Urinary bladder (tissue), 4 donors: ENCODE results near the gene PRRX2. TPM values are rescaled to one million over a fixed set of nuclear protein-coding genes. Genes with fewer than 3 reads are reported as not detected.
"Not testable (repeated sequence)": the region's sequence is repeated elsewhere in the genome, so short reads cannot be mapped to it uniquely, and the experiment has no call there.

Experiments used
- DNase-seq: peaks from one replicate; pipeline ENCODE4 v3.0.0-alpha.2; 2015; ENCODE audit errors: extremely low spot score
- H3K27ac ChIP-seq: one replicate; pipeline ENCODE4 v1.5.1; 2013; ENCODE audit warnings: low read depth, mild to moderate bottlenecking, moderate library complexity
- H3K36me3 ChIP-seq: one replicate; pipeline ENCODE4 v1.6.1; 2013; ENCODE audit warnings: mild to moderate bottlenecking, moderate library complexity; ENCODE audit not compliant: insufficient read depth
- H3K4me1 ChIP-seq: one replicate; pipeline ENCODE4 v1.6.1; 2013; ENCODE audit warnings: mild to moderate bottlenecking, moderate library complexity; ENCODE audit not compliant: insufficient read depth
- H3K4me3 ChIP-seq: one replicate; pipeline ENCODE4 v1.5.1; 2013; ENCODE audit warnings: low read depth, low read length
- WGBS: extraction: QIAGEN DNeasy Blood & Tissue Kit; methylation state at CpG from one replicate; pipeline ENCODE4 v1.1.7; 2013; 5-methylcytosine and 5-hydroxymethylcytosine counted together
- polyA plus RNA-seq: library from polyadenylated mRNA; stranded (reverse); fragments of 200-250 nt; gene quantifications from one replicate; pipeline ENCODE4 v1.2.3, GENCODE V29; 2013
- total RNA-seq: library from RNA; depleted of rRNA; stranded (reverse); fragments of >200 nt; gene quantifications from one replicate; pipeline ENCODE4 v1.2.3, GENCODE V29; 2014
- donor health status: healthy with polysubstance abuse.
- donor health status: healthy.

PRRX2 gene
- total and polyA plus RNA-seq, 2 donors, result 8.6 to 15.8 TPM

DNA sequence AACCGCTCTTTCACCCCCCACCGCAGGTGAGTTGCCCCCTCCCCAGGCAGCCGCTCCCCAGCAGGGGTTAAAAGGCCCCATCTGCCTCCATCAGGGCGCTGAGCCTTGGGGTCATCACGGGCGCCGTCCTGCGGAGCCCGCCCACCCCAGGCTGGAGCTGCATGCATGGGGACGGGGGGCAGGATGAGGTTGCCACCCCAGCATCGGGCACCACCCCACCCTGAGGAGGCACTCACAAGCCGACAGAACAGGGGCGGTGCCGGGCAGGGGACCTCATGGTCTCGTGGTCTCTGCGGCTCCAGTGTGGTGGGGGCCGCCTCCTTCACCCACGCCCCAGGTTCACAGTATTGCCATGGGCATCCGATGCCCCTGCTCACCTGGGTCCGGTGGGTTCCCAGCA is 70.9 kb downstream of the PRRX2 start:
- no peak overlapping the region for H3K27ac ChIP-seq
- H3K4me3 ChIP-seq, result no peak overlapping the region
- no peaks in the 10 kb centered on the region for H3K36me3 ChIP-seq
- DNase-seq, result no peak
- 57% methylated on average over 20 of the region's 20 CpGs for WGBS
- no peaks in the 10 kb centered on the region for H3K4me1 ChIP-seq

DNA sequence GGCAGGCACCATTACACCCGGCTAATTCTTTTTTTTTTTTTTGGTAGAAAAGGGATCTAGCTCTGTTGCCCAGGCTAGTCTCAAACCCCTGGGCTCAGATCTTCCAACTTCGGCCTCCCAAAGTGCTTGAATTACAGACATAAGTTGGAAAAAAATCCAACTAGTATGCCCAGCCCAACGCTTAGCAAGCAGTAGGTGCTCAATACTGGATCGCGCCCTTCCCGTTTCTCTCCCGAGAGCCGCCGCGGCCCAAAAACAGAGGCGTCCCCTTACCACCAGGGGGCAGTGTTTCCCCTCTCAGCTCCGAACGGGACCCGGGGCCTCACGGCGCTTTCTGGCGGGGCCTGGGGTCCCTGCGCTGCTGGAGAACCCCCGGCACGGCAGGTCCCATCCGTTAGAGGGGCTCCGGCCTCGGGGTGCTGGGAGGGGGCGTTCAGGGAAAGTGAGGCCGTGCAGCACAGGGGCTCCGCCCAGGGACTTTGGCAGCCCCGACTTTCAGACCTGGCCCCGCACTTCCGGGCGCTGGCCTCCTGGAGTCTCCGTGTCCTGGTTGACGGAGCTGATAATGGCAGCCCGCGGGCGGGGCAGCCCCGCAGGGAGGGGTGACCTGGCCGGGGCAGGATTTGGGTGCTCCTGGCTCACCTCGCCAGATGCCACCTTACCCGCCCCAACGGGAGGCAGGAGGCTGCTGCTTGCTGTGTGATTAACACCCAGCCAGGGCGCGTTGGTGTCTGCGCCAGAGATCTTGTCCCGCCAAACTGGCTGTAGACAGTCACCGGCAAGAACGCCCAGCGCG is 72.2 kb downstream of the PRRX2 start:
- DNase-seq, result peak; percentile 74
- Histone ChIP-seq H3K4me1 (no peaks in the 10 kb centered on the region), H3K36me3 (no peaks in the 10 kb centered on the region), H3K27ac (peak overlapping the region; percentile 57), H3K4me3 (peak overlapping the region; percentile 32)
- WGBS, result 8% methylated on average over 48 of the region's 48 CpGs

DNA sequence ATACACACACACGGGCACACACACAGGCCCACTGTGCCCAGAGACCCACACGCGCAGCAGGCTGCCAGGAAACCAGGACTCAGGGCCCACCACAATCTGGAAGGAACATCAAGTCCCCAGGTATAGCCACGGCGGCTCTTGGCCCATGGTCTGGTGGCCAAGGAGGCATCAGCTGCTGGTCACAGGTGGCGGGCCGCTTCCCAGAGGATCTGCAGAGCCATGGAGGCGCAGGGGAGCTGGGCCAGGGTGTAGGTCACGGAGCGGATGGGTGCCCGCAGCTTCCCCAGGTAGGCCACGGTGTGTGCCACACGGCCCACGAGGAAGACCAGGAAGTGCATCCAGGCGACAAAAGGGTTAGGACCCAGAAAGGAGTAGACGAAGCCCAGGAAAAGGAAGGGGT is 74.0 kb downstream of the PRRX2 start:
- no peaks in the 10 kb centered on the region for H3K4me1 ChIP-seq
- H3K27ac ChIP-seq, result no peak overlapping the region
- 95% methylated on average over 16 of the region's 16 CpGs for WGBS
- H3K36me3 ChIP-seq, result no peaks in the 10 kb centered on the region
- H3K4me3 ChIP-seq, result no peak overlapping the region
- DNase-seq, result no peak

DNA sequence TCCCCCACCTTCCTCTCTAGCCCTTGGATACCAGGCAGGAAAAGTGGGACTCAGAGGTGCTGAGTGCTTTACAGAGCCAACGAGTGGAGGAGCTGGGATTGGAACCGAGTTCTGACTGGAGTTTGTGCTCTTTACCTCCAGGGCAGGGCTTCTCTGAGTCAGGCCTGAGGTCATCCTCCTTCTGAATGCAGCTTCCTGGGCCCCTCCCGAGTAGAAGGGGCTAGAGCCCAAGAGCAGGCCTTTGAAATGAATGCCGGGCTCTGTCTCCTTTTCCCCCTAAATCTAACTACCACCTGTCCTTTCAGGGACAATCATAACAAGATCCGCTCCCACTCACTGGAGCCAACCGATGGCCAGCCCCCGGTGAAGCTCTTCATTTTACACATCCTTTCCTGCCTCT is 74.7 kb downstream of the PRRX2 start:
- no peaks in the 10 kb centered on the region for H3K36me3 ChIP-seq
- WGBS, result 82% methylated on average over 7 of the region's 7 CpGs
- no peak for DNase-seq
- H3K27ac ChIP-seq, result no peak overlapping the region
- no peak overlapping the region for H3K4me3 ChIP-seq
- H3K4me1 ChIP-seq, result no peaks in the 10 kb centered on the region

DNA sequence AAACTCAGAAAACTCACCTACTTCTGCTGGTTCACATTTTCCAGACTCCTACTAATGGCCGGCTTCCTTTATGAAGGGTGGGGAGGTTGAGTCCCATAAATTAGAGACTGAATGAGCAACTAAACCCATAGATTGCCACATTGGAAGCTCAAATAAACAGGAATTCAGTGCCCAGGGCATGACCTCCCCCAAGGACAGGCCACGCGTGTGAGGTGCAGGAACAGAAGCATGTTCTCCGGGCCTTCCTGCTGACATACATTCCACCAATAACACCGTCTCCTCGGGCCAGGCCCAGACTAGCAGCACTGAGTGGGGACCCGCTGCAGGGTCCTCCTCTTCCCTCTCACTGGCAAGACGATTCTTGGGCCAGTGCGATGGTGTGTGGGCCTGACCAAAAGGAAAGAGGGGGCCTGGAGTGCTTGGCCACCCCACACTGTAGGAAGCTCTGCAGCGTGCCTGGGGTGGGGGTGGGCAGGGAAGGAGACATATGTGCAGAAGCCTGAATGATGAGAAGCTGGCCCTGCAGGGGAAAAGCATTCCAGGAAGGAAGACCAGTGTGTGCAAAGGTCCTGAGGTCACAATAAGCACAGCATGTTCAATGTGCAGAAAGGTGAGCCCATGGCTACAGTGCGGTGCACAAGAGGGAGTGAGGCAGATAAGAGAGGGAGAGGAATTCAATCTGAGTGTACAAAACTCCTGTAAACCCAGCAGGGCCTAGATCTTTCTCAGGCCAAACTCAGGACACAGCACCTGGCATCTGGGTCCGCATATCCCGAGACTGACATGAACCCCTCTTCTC is 75.4 kb downstream of the PRRX2 start:
- Histone ChIP-seq H3K36me3 (no peaks in the 10 kb centered on the region), H3K27ac (no peak overlapping the region), H3K4me1 (no peaks in the 10 kb centered on the region), H3K4me3 (no peak overlapping the region)
- 94% methylated on average over 13 of the region's 13 CpGs for WGBS
- no peak for DNase-seq

GRCh38 chr9:129745200-129745599 is 79.8 kb downstream of the PRRX2 start:
- 90% methylated on average over 7 of the region's 7 CpGs for WGBS
- H3K36me3 ChIP-seq, result no peaks in the 10 kb centered on the region

DNA sequence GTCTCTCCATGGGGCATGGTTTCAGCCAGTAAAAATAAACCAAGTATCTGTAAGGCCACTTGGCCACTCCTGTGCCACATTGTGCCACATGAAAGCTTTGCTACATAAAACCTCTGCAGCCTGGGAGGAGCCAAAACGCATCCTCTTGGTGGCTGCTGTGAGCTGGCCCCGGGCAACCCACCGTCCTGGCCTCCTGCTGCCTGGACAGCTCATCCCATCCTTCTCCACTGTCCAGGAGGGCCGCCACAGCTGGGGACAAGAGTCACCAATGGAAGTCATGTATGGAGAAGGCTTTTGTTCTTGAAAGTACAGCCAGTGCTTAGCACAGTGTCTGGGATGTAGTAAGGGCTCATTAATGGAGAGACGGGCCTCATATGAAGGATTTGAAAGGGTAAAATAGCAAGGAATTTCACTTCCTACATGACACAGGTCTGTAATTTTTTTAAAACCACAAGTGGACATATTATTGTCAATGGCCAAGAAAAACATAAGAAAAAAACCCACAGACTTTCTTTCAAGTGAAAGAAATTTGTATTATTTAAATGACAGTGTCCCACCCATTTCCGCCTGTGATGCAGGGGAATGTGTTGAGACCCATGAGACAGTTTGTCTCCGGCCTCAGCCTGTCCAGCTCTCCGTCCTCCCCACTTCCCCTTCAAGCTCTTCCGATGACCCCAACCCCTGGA is 80.8 kb downstream of the PRRX2 start:
- Histone ChIP-seq H3K36me3 (no peaks in the 10 kb centered on the region), H3K4me1 (no peaks in the 10 kb centered on the region), H3K4me3 (no peak overlapping the region), H3K27ac (no peak overlapping the region)
- WGBS, result 76% methylated on average over 9 of the region's 9 CpGs
- DNase-seq, result no peak

More at GRCh38 chr9:129745200-129745599, 79.8 kb downstream of the PRRX2 start:
- H3K4me1 ChIP-seq, result no peaks in the 10 kb centered on the region
- no peak for DNase-seq
- no peak overlapping the region for H3K4me3 ChIP-seq
- no peak overlapping the region for H3K27ac ChIP-seq

- Histone ChIP-seq H3K4me1 (no peaks in the 10 kb centered on the region), H3K27ac (no peak overlapping the region), H3K4me3 (no peak overlapping the region), H3K36me3 (no peaks in the 10 kb centered on the region)
- WGBS, result 90% methylated on average over 5 of the region's 5 CpGs
- DNase-seq, result no peak
Measured at GRCh38 chr9:129748249-129748648, 82.8 kb downstream of the PRRX2 start.

DNA sequence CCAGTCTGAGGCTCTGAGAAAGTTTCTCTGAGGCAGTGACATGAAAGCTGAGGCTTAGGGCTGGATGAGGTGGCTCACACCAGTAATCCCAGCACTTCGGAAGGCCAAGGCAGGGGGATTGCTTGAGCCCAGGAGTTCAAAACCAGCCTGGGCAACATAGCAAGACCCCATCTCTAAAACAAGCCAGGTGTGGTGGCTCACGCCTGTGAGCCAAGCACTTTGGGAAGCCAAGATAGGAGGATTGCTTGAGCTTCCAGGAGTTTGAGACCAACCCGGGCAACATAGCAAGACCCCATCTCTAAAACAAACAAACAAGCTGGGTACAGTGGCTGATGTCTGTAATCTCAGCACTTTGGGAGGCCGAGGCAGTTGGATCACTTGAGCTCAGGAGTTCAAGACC is 83.6 kb downstream of the PRRX2 start:
- H3K4me1 ChIP-seq, H3K27ac ChIP-seq, H3K4me3 ChIP-seq, DNase-seq, H3K36me3 ChIP-seq: not testable (repeated sequence)
- WGBS, result 91% methylated on average over 4 of the region's 4 CpGs

DNA sequence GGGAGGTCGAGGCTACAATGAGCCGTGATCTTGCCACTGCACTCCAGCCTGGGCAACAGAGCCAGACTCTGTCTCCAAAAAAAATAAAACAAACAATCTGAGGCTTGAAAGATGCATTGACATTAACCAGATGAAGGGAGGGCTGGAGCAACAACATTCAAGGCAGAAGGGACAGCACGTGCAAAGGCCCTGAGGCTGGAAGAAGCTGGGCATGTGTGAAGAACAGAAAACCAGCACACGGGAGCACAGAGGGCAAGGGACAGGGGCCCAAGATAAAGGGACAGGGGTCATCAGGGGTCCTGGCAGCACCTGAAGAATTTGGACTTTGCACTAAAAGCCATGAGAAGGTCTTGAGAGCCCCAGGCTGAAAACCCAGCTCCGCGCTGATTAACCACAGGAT is 84.1 kb downstream of the PRRX2 start:
- 93% methylated on average over 6 of the region's 6 CpGs for WGBS
- no peaks in the 10 kb centered on the region for H3K4me1 ChIP-seq
- no peak for DNase-seq
- no peaks in the 10 kb centered on the region for H3K36me3 ChIP-seq
- no peak overlapping the region for H3K27ac ChIP-seq
- H3K4me3 ChIP-seq, result no peak overlapping the region

DNA sequence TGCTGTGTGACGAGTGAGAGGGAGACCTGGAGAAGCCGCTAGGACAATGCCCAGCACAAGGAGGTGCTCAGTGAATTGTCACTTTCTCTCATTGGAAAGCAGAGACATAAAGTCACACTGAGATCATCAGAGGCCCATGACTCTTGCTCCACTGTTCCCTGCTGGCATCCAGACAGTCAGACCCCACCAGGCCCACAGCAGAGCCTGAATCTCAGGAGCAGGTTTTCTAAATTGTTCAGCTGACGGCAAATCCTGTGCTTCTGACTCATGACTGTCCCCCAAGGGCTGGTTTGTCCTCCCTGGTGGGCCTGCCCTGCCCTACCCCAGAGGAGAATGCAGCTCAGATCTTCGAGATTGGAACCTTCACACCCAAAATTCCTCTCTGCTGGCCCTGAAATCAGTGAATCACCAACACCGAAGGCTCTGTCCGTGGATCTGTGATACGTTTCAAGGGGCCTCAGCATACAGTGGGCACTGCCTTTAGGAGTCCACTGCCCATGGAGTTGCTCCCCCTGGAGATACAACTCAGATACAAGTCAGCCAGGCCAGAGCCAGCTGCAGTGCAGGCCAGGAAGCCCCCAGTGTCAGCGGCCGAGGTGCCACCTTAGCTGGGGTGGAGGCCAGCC is 84.7 kb downstream of the PRRX2 start:
- Histone ChIP-seq H3K4me1 (no peaks in the 10 kb centered on the region), H3K27ac (no peak overlapping the region), H3K4me3 (no peak overlapping the region), H3K36me3 (no peaks in the 10 kb centered on the region)
- 85% methylated on average over 9 of the region's 9 CpGs for WGBS
- peak; percentile 41 for DNase-seq

DNA sequence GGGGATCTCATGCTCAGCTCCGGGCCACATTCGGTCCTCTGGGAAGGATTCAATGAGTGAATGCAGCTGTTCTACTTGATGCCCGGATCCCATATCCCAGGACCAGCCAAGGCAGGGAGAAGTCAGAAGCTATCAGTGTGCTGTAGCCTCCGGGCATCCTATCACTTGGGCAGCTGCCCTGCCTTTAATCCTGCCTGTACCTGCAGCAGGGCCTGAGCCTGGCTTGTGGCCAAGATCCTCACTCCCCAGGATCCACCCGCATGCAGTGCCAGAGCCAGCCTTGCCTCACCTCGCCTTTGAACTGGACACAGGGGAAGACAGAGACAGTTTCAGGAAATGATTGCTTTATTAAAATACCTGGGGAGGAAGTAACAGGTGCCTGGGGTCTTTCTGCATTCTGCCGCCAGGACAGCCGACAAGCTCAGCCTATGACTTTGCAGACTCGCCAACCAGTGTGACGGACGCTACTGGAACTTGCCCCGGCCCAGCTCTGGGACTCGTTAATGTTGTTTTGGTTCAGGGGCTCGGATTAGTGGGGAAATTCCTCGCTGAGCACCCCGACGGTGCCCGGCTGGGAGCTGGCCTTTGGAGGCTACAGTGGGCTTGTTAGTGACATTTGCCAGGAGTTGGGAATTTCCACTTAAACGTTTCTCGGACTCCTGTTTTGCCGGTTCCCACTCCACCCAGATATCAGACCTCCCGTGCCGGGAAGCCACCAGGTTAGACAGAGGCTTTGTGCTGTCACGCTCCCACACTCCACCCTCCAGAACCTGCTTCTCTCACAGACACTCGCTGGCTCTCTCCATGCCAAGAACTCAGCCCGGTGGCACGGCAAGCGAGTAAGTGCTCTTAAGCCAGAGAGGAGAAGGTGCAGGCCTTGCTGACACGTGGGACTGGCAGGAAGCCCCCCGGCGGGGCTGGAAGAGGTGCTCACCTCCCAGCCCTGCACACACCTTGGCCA is 86.7 kb downstream of the PRRX2 start:
- DNase-seq, result peak; percentile 33
- no peaks in the 10 kb centered on the region for H3K36me3 ChIP-seq
- 24% methylated on average over 31 of the region's 31 CpGs for WGBS
- H3K4me3 ChIP-seq, result peak overlapping the region; percentile 43
- H3K4me1 ChIP-seq, result no peaks in the 10 kb centered on the region
- H3K27ac ChIP-seq, result peak overlapping the region; percentile 64
